Activated T-cell treated with anti-CD3 and anti-CD28 coated beads, Interleukin-2, amount 50 U/mL, for 48 hours (primary cell): ENCODE data around the gene METTL4.

Experiments
- DNase-seq, 2 experiments: peaks; one replicate each; pipeline ENCODE4 v3.0.0-alpha.2; 2020

The METTL4 gene

DNA sequence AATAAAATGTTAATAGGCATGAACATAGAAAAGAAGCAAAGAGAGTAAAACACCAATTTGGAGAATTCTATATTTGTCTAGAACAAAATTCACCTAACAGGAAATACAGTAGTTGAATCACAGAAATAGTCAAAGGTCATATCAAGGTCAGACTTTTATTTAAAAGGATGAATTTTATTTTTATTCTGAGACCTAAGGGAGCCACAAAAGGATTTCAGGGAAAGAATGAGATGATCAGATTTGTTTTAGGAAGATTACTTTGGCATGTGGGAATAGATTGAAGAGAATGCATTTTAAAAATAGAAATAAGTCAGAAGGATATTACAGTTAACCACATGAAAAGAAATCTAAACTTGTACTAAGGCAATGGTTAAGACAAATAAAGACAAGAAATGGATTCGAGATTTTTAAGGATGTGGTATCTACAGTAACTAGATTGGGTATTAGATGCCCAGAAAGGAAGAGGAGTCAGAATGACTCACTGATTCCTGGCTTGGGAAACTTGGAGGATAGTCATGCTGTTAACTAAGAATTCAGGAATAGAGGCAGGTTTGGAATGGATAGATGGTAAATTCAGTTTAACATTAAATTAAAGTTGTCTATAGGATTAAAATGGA is 56.0 kb downstream of the METTL4 start:
- DNase-seq = no peak

DNA sequence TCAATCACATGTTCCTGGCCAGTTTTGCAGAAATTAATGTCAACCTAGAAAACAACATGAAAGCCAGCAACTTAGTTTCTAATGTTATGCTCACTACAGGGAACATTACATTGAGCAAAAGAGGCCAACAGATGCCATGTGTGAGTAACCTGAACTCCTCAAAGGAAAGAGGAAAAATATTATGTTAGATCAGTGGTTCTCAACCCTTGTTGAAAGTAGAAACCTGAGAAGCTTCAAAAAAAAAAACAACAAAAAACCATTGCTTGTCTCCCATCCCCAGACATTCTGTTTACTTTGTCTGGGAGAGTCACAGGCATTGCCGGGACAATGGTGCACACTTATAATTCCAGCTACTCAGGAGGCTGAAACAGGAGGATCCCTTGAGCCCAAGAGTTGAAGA is 57.7 kb downstream of the METTL4 start:
- no peak for DNase-seq

DNA sequence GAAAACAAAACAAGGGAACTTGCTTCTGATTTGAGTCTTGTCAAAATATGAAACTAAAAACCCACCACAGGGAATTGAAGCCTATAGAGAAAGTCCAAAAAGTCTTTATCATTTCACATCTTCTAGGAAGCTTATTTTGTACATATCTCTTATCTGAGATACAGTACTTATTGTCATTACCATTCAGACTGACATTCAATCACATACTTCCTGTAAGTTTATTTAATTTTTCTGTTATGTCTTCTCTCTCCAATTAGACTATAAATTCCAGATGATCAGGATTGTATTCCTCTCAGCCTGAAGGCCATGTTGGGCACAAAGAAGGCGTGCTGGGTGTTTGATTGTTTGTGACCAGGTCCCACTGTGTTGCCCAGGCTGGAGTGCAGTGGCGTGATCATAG is 59.2 kb downstream of the METTL4 start:
- no peak for DNase-seq

- no peak for DNase-seq
Observed at GRCh38 chr18:2511451-2511850, 59.9 kb downstream of the METTL4 start.

- no peak for DNase-seq
Observed at GRCh38 chr18:2510416-2510815, 60.9 kb downstream of the METTL4 start.

DNA sequence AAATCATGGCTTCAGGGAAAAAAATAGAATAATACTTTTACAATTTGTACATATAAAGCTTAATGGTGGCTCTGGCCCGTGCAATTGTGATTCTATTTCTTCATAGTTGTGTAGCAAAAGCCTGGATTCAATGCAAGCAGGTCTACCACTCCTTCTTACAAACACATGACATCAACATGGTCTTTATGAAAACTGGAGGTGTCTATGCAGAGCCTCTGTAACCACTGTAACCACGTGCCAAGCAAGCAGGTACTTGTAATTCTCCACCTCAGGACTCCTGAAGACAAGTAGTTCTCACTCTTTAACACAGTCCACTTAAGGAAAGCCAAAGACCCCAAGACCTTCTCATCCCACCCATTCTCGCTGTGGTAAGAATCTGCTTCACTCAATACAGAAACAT is 62.6 kb downstream of the METTL4 start:
- DNase-seq = no peak

- no peak for DNase-seq
Observed at GRCh38 chr18:2508155-2508554, 63.1 kb downstream of the METTL4 start.

DNA sequence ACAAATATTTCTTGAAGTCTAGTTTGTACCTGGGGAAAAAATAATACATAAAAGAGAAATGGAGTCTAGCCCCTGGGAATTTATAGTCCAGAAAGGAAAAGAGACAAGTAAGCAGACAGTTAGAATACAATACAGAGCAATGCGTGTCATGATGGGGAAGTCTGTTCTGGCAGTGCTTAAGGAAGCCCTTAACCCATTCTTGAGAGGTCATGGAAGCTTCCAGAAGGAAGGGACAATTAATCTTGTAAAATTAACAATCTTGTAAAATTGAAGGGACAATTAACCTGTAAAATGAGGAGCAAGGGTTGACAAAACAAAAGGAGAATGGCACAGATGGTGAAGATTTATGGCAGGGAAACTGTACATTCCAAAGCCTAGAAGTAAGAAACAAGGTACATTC is 66.7 kb downstream of the METTL4 start:
- no peak for DNase-seq

- no peak for DNase-seq
Observed at GRCh38 chr18:2502880-2503279, 68.4 kb downstream of the METTL4 start.

- no peak for DNase-seq
Observed at GRCh38 chr18:2502394-2502793, 68.9 kb downstream of the METTL4 start.

DNA sequence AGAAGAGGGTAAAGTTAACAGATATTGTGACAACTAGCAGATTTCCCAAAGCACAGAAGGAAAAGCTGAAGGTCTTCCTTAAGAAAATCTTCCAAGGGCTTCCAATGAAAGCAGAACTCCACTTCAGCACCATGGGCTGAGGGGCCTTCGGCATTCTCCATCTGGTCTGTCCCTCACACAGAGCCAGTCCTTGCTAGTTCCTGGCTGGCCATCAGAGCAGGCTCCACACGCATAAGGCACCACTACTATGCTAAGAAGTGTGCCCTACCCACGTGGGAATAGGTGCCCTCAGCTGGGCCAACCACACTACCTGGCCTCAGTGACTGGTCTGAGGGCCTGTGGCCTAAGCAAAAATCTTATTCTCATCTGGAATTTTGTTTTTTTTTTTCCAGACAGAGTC is 73.5 kb downstream of the METTL4 start:
- DNase-seq = no peak

DNA sequence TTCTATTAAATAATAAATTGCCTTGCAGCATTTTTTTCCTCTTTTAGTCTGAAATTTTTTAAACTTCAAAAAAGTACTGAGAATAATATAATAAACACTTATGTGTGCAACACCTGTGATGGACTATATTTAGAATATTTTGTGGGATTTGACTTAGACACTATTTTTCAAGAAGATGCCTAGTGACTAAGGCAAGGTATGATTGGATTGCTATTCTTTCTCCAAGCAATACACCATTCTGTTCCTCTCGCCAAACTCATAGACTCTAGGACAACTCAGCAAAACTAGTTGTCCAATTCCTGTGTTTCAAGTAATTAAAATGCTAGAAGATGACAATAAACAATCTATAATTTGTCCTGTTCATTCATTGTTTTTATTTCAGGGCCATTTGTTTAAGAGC is 75.9 kb downstream of the METTL4 start:
- DNase-seq = no peak

- no peak for DNase-seq
Observed at GRCh38 chr18:2494921-2495320, 76.4 kb downstream of the METTL4 start.
